Astrocyte (in vitro differentiated cells and primary cell): ENCODE measurements around the gene MBNL1. TPM values are rescaled to one million over a fixed set of nuclear protein-coding genes. Genes with fewer than 3 reads are reported as not detected.

Source experiments
- DNase-seq: peaks from one replicate; pipeline ENCODE4 v3.0.0-alpha.2; 2010; ENCODE audit warnings: low read depth
- FAIRE-seq: peaks from 2 replicates; lab custom pipeline; 2011; peaks lifted over from hg19 to GRCh38; lab: Jason Lieb, UNC
- H2AFZ ChIP-seq: 2 replicates; pipeline ENCODE4 v1.6.0; 2012; ENCODE audit warnings: low read depth, low read length, inconsistent platforms
- H3K27ac ChIP-seq: 2 replicates; pipeline ENCODE4 v1.5.1; 2011; ENCODE audit warnings: low read depth, low read length, inconsistent platforms
- H3K27me3 ChIP-seq: 2 replicates; pipeline ENCODE4 v1.6.0; 2011; ENCODE audit warnings: low read length, inconsistent platforms; ENCODE audit not compliant: insufficient read depth
- H3K36me3 ChIP-seq: 2 replicates; pipeline ENCODE4 v1.5.1; 2011; ENCODE audit warnings: low read length, inconsistent platforms; ENCODE audit not compliant: insufficient read depth
- H3K4me1 ChIP-seq: 2 replicates; pipeline ENCODE4 v1.5.1; 2011; ENCODE audit warnings: low read length, inconsistent platforms; ENCODE audit not compliant: insufficient read depth
- H3K4me2 ChIP-seq: 2 replicates; pipeline ENCODE4 v1.6.0; 2012; ENCODE audit warnings: low read length, inconsistent platforms
- H3K4me3 ChIP-seq: 2 replicates; pipeline ENCODE4 v1.5.1; 2011; ENCODE audit warnings: low read depth, mild to moderate bottlenecking, low read length, inconsistent platforms; ENCODE audit not compliant: insufficient read depth
- H3K79me2 ChIP-seq: 2 replicates; pipeline ENCODE4 v1.6.0; 2012; ENCODE audit warnings: mild to moderate bottlenecking, low read length, inconsistent platforms; ENCODE audit not compliant: insufficient read depth
- H3K9ac ChIP-seq: 2 replicates; pipeline ENCODE4 v1.6.0; 2012; ENCODE audit warnings: mild to moderate bottlenecking, low read length, inconsistent platforms
- H3K9me3 ChIP-seq: 2 replicates; pipeline ENCODE4 v1.5.1; 2012; ENCODE audit warnings: low read depth, mild to moderate bottlenecking, low read length, inconsistent platforms; ENCODE audit not compliant: insufficient read depth
- H4K20me1 ChIP-seq: 2 replicates; pipeline ENCODE4 v1.6.0; 2012; ENCODE audit warnings: low read length, inconsistent platforms; ENCODE audit not compliant: insufficient read depth
- H3K27ac Mint-ChIP-seq: one replicate; pipeline ENCODE4 v1.8.0; 2021; ENCODE audit warnings: mild to moderate bottlenecking, mixed read lengths; ENCODE audit not compliant: unreplicated experiment
- H3K27me3 Mint-ChIP-seq: one replicate; pipeline ENCODE4 v1.8.0; 2021; ENCODE audit warnings: low read depth, mixed read lengths; ENCODE audit not compliant: unreplicated experiment
- H3K36me3 Mint-ChIP-seq: one replicate; pipeline ENCODE4 v1.8.0; 2021; ENCODE audit warnings: low read depth, mixed read lengths; ENCODE audit not compliant: unreplicated experiment
- H3K4me1 Mint-ChIP-seq: one replicate; pipeline ENCODE4 v1.8.0; 2021; ENCODE audit warnings: low read depth, mixed read lengths; ENCODE audit not compliant: unreplicated experiment
- H3K4me3 Mint-ChIP-seq: one replicate; pipeline ENCODE4 v1.8.0; 2021; ENCODE audit warnings: mild to moderate bottlenecking, moderate library complexity, mixed read lengths; ENCODE audit not compliant: unreplicated experiment
- H3K9me3 Mint-ChIP-seq: one replicate; pipeline ENCODE4 v1.8.0; 2021; ENCODE audit warnings: mild to moderate bottlenecking, mixed read lengths; ENCODE audit not compliant: unreplicated experiment
- EZH2 ChIP-seq: IDR thresholded peaks from 2 replicates; pipeline ENCODE4 v1.6.1; 2012; ENCODE audit warnings: mild to moderate bottlenecking, low read length, inconsistent platforms; ENCODE audit not compliant: insufficient read depth
- total RNA-seq: library from RNA; stranded (reverse); gene quantifications from 2 replicates; pipeline ENCODE4 v1.2.1, GENCODE V29; 2021
- TF ChIP-seq, protein P1 (sequence below): IDR thresholded peaks from 2 replicates; pipeline ENCODE4 v1.5.1; 2011; ENCODE audit warnings: low read depth, mild to moderate bottlenecking, inconsistent platforms, low read length, moderate library complexity; ENCODE audit not compliant: insufficient read depth

MBNL1 gene
- total RNA-seq, 1 donor from 2014 or later: 93.1 TPM

DNA sequence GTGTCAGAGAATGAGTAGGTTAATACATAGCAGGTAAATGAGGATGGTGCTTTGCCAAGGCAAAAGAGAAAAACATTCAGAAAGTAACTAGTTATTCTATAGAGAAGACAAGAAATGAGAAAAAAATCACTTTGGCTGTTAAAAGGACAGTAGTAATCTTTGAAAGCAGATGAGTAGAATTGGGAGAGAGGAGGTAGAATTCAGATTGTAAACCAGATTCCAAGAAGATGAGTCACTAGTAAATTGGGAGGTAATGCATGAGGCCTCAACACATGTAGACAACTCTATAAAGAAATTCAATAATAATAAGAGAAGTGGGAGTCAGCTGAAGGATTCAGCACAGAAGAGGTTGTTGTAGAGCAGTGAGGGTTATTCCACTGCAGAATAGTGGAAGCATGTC lies 81.4 kb downstream of the MBNL1 start:
- Mint-ChIP-seq H3K4me1 (peaks cover 17% of the 10 kb centered on the region), H3K36me3 (no peaks in the 10 kb centered on the region), H3K27ac (no peak overlapping the region), H3K27me3 (no peaks in the 10 kb centered on the region), H3K9me3 (no peaks in the 10 kb centered on the region), H3K4me3 (no peak overlapping the region)
- Histone ChIP-seq H3K9me3 (no peaks in the 10 kb centered on the region), H2AFZ (no peak overlapping the region), H3K4me2 (peak overlapping the region; percentile 55), H3K4me1 (peaks cover 24% of the 10 kb centered on the region), H3K4me3 (no peak overlapping the region), H3K36me3 (peaks cover 3% of the 10 kb centered on the region), H4K20me1 (peaks cover 65% of the 10 kb centered on the region), H3K27me3 (no peaks in the 10 kb centered on the region), H3K27ac (peak overlapping the region; percentile 14), H3K79me2 (peaks cover 100% of the 10 kb centered on the region), H3K9ac (no peak overlapping the region)
- FAIRE-seq: no peak
- DNase-seq: peak; percentile 35
- TF ChIP-seq, protein P1, sequence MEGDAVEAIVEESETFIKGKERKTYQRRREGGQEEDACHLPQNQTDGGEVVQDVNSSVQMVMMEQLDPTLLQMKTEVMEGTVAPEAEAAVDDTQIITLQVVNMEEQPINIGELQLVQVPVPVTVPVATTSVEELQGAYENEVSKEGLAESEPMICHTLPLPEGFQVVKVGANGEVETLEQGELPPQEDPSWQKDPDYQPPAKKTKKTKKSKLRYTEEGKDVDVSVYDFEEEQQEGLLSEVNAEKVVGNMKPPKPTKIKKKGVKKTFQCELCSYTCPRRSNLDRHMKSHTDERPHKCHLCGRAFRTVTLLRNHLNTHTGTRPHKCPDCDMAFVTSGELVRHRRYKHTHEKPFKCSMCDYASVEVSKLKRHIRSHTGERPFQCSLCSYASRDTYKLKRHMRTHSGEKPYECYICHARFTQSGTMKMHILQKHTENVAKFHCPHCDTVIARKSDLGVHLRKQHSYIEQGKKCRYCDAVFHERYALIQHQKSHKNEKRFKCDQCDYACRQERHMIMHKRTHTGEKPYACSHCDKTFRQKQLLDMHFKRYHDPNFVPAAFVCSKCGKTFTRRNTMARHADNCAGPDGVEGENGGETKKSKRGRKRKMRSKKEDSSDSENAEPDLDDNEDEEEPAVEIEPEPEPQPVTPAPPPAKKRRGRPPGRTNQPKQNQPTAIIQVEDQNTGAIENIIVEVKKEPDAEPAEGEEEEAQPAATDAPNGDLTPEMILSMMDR: no peak
- no peak for TF ChIP-seq EZH2

DNA sequence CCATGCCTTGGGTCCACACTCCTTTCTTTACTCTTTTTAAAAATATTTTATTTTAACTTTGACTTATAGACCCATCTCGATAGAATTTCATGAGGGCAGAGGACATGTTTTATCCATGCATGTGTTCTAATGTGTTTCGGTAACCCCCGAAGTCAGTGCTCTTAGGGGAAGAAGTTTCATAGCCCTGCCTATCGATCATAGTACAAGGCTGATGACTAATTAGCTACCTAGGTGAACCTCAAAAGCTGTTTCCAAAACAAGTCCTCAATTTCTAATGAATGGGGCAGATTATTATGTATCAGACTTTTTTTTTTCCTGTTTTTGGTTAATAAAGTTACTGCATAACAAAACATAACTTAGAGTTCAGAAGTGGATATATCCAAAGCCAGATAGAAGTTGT lies 82.0 kb downstream of the MBNL1 start:
- H3K79me2 ChIP-seq: peaks cover 100% of the 10 kb centered on the region
- peaks cover 24% of the 10 kb centered on the region for H3K4me1 ChIP-seq
- Mint-ChIP-seq H3K9me3 (no peaks in the 10 kb centered on the region), H3K27ac (no peak overlapping the region), H3K36me3 (no peaks in the 10 kb centered on the region), H3K27me3 (no peaks in the 10 kb centered on the region), H3K4me3 (no peak overlapping the region), H3K4me1 (peaks cover 17% of the 10 kb centered on the region)
- H2AFZ ChIP-seq: no peak overlapping the region
- no peak overlapping the region for H3K4me3 ChIP-seq
- no peaks in the 10 kb centered on the region for H3K9me3 ChIP-seq
- TF ChIP-seq EZH2: no peak
- TF ChIP-seq, protein P1: no peak
- no peak overlapping the region for H3K4me2 ChIP-seq
- H4K20me1 ChIP-seq: peaks cover 68% of the 10 kb centered on the region
- no peak for FAIRE-seq
- no peak overlapping the region for H3K9ac ChIP-seq
- H3K27me3 ChIP-seq: no peaks in the 10 kb centered on the region
- peaks cover 3% of the 10 kb centered on the region for H3K36me3 ChIP-seq
- H3K27ac ChIP-seq: no peak overlapping the region
- DNase-seq: no peak

DNA sequence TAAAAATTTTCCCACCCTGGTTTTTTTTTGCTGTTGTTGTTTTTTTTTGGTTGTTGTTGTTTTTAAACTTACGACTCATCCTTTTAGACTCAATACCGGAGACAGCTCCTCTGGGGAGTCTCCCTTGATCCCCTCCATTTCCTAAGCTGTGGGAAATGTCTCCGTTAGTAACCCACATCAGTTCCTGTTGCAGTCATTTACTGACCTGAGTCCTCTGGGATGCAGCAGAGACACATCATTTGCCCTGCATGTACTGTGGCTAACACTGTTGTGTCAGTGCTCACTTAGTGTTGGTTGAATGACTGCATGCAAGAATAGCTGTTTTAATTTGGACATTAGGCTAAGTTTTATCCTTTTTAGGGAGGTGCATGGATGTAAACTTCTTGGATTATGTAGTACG lies 83.8 kb downstream of the MBNL1 start:
- Histone ChIP-seq H3K27me3 (no peaks in the 10 kb centered on the region), H3K79me2 (peaks cover 100% of the 10 kb centered on the region), H3K36me3 (peaks cover 7% of the 10 kb centered on the region), H3K9ac (no peak overlapping the region), H4K20me1 (peaks cover 81% of the 10 kb centered on the region), H3K4me1 (peaks cover 24% of the 10 kb centered on the region), H3K4me2 (no peak overlapping the region), H2AFZ (no peak overlapping the region), H3K9me3 (no peaks in the 10 kb centered on the region), H3K4me3 (no peak overlapping the region), H3K27ac (peak overlapping the region; percentile 6)
- DNase-seq: no peak
- Mint-ChIP-seq H3K9me3 (no peaks in the 10 kb centered on the region), H3K27ac (peak overlapping the region; percentile 91), H3K4me3 (no peak overlapping the region), H3K36me3 (no peaks in the 10 kb centered on the region), H3K4me1 (peaks cover 22% of the 10 kb centered on the region), H3K27me3 (no peaks in the 10 kb centered on the region)
- no peak for FAIRE-seq
- no peak for TF ChIP-seq EZH2
- TF ChIP-seq, protein P1: no peak
